Transverse colon (tissue), 4 donors: ENCODE measurements around the gene PLCL2. TPM values are rescaled to one million over a fixed set of nuclear protein-coding genes. Genes with fewer than 3 reads are reported as not detected.

Experiments
- DNase-seq: peaks from one replicate; pipeline ENCODE4 v3.0.0-alpha.2; 2019
- H3K27ac ChIP-seq, 4 donors: fragments of 200-600 bp; sonication (generic); 2 replicates each; pipeline ENCODE4 v1.5.1; 2016 to 2018; ENCODE audit warnings: inconsistent platforms in 4 of 4
- H3K27me3 ChIP-seq: fragments of 200-600 bp; sonication (generic); 2 replicates; pipeline ENCODE4 v1.5.1; 2017; ENCODE audit warnings: inconsistent platforms
- H3K36me3 ChIP-seq, 4 donors: fragments of 200-600 bp; sonication (generic); 2 replicates each; pipeline ENCODE4 v1.5.1; 2017 to 2019; ENCODE audit warnings: inconsistent platforms in 4 of 4
- H3K4me1 ChIP-seq, 4 donors: fragments of 200-600 bp; sonication (generic); 2 replicates each; pipeline ENCODE4 v1.5.1; 2017 to 2020; ENCODE audit warnings: inconsistent platforms in 4 of 4
- H3K4me3 ChIP-seq, 4 donors: fragments of 200-600 bp; sonication (generic); 1 replicate in 1 of 4; 2 replicates in 3 of 4; pipeline versions ENCODE4 v1.5.1 to v1.6.1; 2017 to 2019; ENCODE audit warnings: inconsistent platforms in 4 of 4
- H3K9me3 ChIP-seq, 2 donors: fragments of 200-600 bp; sonication (generic); 2 replicates each; pipeline ENCODE4 v1.5.1; 2017 to 2019; ENCODE audit warnings: inconsistent platforms in 2 of 2
- EP300 ChIP-seq: sonication (generic); formaldehyde crosslinking; IDR thresholded peaks from one replicate; pipeline ENCODE4 v1.6.1; 2017; ENCODE audit warnings: antibody characterized with exemption, low read depth
- POLR2A ChIP-seq: fragments of 450-650 bp; IDR thresholded peaks from one replicate; pipeline ENCODE4 v1.6.1; 2016; ENCODE audit warnings: antibody characterized with exemption, mild to moderate bottlenecking, moderate library complexity
- POLR2AphosphoS5 ChIP-seq, 3 donors: sonication (generic); formaldehyde crosslinking; IDR thresholded peaks; one replicate each; pipeline ENCODE4 v1.6.1; 2016; ENCODE audit warnings: antibody characterized with exemption in 3 of 3
- WGBS, 2 donors: methylation state at CpG; one replicate each; pipeline ENCODE4 v1.1.5; 2018; ENCODE audit warnings: low coverage in 1 of 2; 5-methylcytosine and 5-hydroxymethylcytosine counted together
- in situ Hi-C, 4 donors: fragments of 200-750 bp; cut with MboI; loops; one replicate each; pipeline versions ENCODE4 v1.15.0 to v1.15.1; 2017; ENCODE audit warnings: low sequenced_read_pairs in 3 of 4, low pct_ligation_motif_present in 1 of 4, low pct_unique_long_range_greater_than_20kb in 1 of 4
- intact Hi-C: fragments of 100-400 bp; cut with DNase I; formaldehyde crosslinking; loops from one replicate; pipeline ENCODE4 v1.15.1; 2023; ENCODE audit warnings: low total_unique reads
- total RNA-seq, 4 donors: library from RNA; depleted of rRNA; stranded (reverse); fragments of >200 nt; gene quantifications; one replicate each; pipeline ENCODE4 v1.1.0, GENCODE V29; 2016
- TF ChIP-seq, protein P1 (sequence below), 5 experiments: fragments of 200-600 bp in 3 of 5; fragments of 450-650 bp in 2 of 5; sonication (generic) in 3 of 5; IDR thresholded peaks; 1 replicate in 2 of 5; 2 replicates in 3 of 5; pipeline ENCODE4 v1.5.1; 2016 to 2017; ENCODE audit warnings: antibody characterized with exemption in 5 of 5, inconsistent platforms in 3 of 5, mild to moderate bottlenecking in 2 of 5, moderate library complexity in 1 of 5

The PLCL2 gene
- total RNA-seq, 4 donors from 2014 or later, result 17.2 to 41.4 (median 35.9) TPM

DNA sequence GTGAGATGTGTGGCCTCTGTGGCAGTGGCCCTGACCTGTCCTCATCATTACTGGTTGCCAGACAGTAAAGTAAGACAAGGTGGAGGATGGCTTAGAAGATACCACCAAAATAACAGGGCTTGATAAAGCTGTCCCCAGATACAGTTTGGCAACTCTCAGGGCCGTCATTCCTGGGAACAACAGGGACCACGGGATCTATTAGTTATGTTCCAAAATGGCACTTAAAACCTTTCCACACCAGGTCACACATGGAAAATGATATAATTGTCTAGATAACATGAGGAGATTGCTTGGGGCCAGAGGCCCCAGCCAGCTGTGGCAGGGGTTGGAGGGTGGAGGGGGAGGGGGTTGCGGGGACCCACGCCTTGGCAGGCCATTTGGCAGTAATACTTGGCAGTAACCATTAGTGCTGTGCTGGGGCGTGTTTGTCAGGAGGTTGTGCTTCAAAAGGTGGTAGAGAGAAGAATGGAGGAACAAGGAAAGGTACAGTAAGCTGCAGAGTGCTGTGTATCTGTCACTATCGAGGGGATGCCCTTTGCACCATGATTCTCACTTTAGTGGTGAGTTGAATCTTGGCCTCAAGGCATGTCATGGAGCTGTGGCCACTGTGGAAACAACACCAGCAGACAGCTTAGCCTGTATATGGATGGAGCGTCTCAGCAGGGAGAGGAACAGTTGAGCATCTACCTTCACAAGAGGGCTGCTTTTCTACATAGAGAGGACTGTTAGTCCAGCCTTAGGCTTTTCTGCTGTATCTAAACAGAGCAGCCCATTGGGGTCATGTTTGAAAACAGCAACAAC lies 14.0 kb downstream of the PLCL2 start:
- no peak overlapping the region for H3K4me3 ChIP-seq
- no peaks in the 10 kb centered on the region for H3K27me3 ChIP-seq
- H3K4me1 ChIP-seq, result peaks cover 16 to 42% (median 24%) of the 10 kb centered on the region in 4 donors
- peak overlapping the region; percentile 69 to 78 (median 77) for H3K27ac ChIP-seq
- no peaks in the 10 kb centered on the region for H3K36me3 ChIP-seq
- TF ChIP-seq POLR2A, result no peak
- TF ChIP-seq EP300, result no peak
- no peak for TF ChIP-seq POLR2AphosphoS5 (IDR thresholded peaks at IDR 0.05)
- no peak for DNase-seq
- intact Hi-C loops, result no loop called here
- H3K9me3 ChIP-seq, result no peaks in the 10 kb centered on the region
- WGBS, 2 donors, result 88% methylated on average over 7 of the region's 7 CpGs; no CpG with 5 or more reads in 1 of the 2 donors
- in situ Hi-C loops, result no loop called here

- no peaks in the 10 kb centered on the region for H3K36me3 ChIP-seq
- H3K27ac ChIP-seq, result no peak overlapping the region
- DNase-seq, result no peak
- intact Hi-C loops, result no loop called here
- in situ Hi-C loops, result no loop called here
- H3K4me1 ChIP-seq, result peaks cover 16 to 42% (median 24%) of the 10 kb centered on the region in 4 donors
- H3K9me3 ChIP-seq, result no peaks in the 10 kb centered on the region
- TF ChIP-seq POLR2A (no peak), EP300 (no peak), POLR2AphosphoS5 (IDR thresholded peaks at IDR 0.05) (no peak)
- TF ChIP-seq, protein P1, sequence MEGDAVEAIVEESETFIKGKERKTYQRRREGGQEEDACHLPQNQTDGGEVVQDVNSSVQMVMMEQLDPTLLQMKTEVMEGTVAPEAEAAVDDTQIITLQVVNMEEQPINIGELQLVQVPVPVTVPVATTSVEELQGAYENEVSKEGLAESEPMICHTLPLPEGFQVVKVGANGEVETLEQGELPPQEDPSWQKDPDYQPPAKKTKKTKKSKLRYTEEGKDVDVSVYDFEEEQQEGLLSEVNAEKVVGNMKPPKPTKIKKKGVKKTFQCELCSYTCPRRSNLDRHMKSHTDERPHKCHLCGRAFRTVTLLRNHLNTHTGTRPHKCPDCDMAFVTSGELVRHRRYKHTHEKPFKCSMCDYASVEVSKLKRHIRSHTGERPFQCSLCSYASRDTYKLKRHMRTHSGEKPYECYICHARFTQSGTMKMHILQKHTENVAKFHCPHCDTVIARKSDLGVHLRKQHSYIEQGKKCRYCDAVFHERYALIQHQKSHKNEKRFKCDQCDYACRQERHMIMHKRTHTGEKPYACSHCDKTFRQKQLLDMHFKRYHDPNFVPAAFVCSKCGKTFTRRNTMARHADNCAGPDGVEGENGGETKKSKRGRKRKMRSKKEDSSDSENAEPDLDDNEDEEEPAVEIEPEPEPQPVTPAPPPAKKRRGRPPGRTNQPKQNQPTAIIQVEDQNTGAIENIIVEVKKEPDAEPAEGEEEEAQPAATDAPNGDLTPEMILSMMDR (IDR thresholded peaks at IDR 0.05), result no peak
- H3K27me3 ChIP-seq, result no peaks in the 10 kb centered on the region
- WGBS, 2 donors, result 80 to 88% methylated on average over 1 of the region's 1 CpG
- H3K4me3 ChIP-seq, result no peak overlapping the region
Measured at GRCh38 chr3:16899919-16900318, 15.2 kb downstream of the PLCL2 start.

- peaks cover 16 to 43% (median 25%) of the 10 kb centered on the region in 4 donors for H3K4me1 ChIP-seq
- 69 to 87% methylated on average over 2 to 4 of the region's 4 CpGs for WGBS, 2 donors
- no peak for DNase-seq
Measured at GRCh38 chr3:16900779-16901440, 16.2 kb downstream of the PLCL2 start.

DNA sequence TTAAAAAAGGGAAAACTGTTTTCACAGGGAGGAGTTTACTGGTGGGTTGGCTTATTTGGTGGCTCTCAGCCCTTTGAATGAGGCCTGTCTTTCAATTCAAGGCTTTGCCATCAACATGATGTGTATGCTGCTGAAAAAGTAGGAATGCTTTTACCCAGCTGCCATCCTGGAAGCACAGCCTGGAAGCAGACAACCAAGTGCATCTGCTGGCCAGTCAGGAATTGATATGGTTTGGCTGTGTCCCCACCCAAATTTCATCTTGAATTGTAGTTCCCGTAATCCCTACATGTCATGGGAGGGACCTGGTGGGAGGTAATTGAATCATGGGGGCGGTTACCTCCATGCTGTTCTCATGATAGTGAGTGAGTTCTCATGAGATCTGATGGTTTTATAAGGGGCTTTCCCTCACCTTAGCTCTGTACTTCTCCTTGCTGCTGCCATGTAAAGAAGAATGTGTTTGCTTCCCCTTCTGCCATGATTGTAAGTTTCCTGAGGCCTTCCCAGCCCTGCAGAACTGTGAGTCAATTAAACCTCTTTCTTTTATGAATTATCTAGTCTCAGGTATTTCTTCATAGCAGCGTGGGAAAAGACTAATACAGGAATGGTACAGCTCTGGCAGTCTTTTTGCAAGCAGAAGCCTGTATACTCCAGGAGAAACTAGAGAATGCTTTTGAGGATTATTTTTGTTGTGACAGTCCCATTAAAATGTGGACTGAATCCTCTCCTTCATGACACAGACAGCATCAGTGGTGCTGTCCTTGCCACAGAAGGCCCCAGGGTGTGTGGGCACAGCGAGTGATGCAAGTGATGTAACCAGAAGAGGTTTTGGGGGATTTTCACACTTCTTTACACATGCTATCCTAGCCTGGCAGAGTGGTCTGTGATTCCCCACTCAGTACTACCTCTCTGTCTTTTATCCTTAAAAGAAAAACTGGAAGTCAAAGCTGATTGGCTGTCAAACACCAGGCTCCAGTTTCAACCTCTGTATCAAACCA lies 20.0 kb downstream of the PLCL2 start:
- TF ChIP-seq POLR2AphosphoS5 (IDR thresholded peaks at IDR 0.05), result no peak
- TF ChIP-seq EP300, result no peak
- TF ChIP-seq POLR2A, result no peak
- TF ChIP-seq, protein P1 (IDR thresholded peaks at IDR 0.05), result no peak
- H3K4me3 ChIP-seq, result no peak overlapping the region
- WGBS, 2 donors, result 85 to 100% methylated on average over 1 to 4 of the region's 4 CpGs
- no peak overlapping the region for H3K27ac ChIP-seq
- H3K36me3 ChIP-seq, result no peaks in the 10 kb centered on the region
- no peaks in the 10 kb centered on the region for H3K27me3 ChIP-seq
- in situ Hi-C loops (no loop called here), intact Hi-C loops (no loop called here)
- DNase-seq, result no peak
- H3K9me3 ChIP-seq, result no peaks in the 10 kb centered on the region
- H3K4me1 ChIP-seq, result peaks cover 3 to 32% (median 17%) of the 10 kb centered on the region in 4 donors

More at GRCh38 chr3:16900779-16901440, 16.2 kb downstream of the PLCL2 start:
- H3K27me3 ChIP-seq, result no peaks in the 10 kb centered on the region
- H3K4me3 ChIP-seq, result no peak overlapping the region
- no peaks in the 10 kb centered on the region for H3K9me3 ChIP-seq
- no peak overlapping the region for H3K27ac ChIP-seq
- TF ChIP-seq POLR2A (no peak), POLR2AphosphoS5 (IDR thresholded peaks at IDR 0.05) (no peak), EP300 (no peak)
- TF ChIP-seq, protein P1 (IDR thresholded peaks at IDR 0.05), result no peak
- intact Hi-C loops (no loop called here), in situ Hi-C loops (no loop called here)
- H3K36me3 ChIP-seq, result no peaks in the 10 kb centered on the region
